K562 (cell line): ENCODE data around the gene ARL13B. TPM values are rescaled to one million over a fixed set of nuclear protein-coding genes. Genes with fewer than 3 reads are reported as not detected.

ENCODE experiments used
- ARID3B ChIP-seq: fragments of 250-450 bp; sonication (Bioruptor Pico); IDR thresholded peaks from 2 replicates; pipeline ENCODE4 v1.4.0; 2020; ENCODE audit warnings: borderline replicate concordance
- HDAC1 ChIP-seq, 2 experiments: fragments of 450-650 bp; IDR thresholded peaks; 2 replicates each; pipeline ENCODE4 v1.6.1; 2016 to 2017; ENCODE audit warnings: inconsistent platforms in 1 of 2, mild to moderate bottlenecking in 1 of 2, moderate library complexity in 1 of 2
- HNRNPH1 ChIP-seq: fragments of 200-400 bp; formaldehyde crosslinking; optimal IDR thresholded peaks from 2 replicates; pipeline ENCODE3; 2017; ENCODE audit warnings: low read depth, mild to moderate bottlenecking, low read length, moderate library complexity
- KLF16 ChIP-seq: IDR thresholded peaks from 2 replicates; pipeline ENCODE4 v1.6.1; 2016; ENCODE audit warnings: antibody characterized with exemption
- PATZ1 ChIP-seq: fragments of 250-450 bp; sonication (Bioruptor Pico); IDR thresholded peaks from 2 replicates; pipeline ENCODE4 v1.5.0; 2020; ENCODE audit warnings: mild to moderate bottlenecking, borderline replicate concordance
- PTBP1 ChIP-seq: fragments of 200-400 bp; formaldehyde crosslinking; IDR thresholded peaks from 2 replicates; pipeline ENCODE4 v1.6.1; 2017; ENCODE audit warnings: low read depth, low read length
- SETDB1 ChIP-seq: IDR thresholded peaks from one replicate; pipeline ENCODE4 v1.6.1; 2012; ENCODE audit warnings: low read length, control low read depth, inconsistent platforms
- SMARCC2 ChIP-seq: fragments of 450-650 bp; IDR thresholded peaks from 2 replicates; pipeline ENCODE4 v1.6.1; 2017; ENCODE audit warnings: antibody characterized with exemption, moderate library complexity, mild to moderate bottlenecking, low read depth
- STAT5B ChIP-seq: fragments of 250-450 bp; sonication (Bioruptor Pico); IDR thresholded peaks from 2 replicates; pipeline ENCODE4 v1.8.0; 2021; ENCODE audit warnings: mild to moderate bottlenecking, inconsistent platforms
- YY1 ChIP-seq, 3 experiments: IDR thresholded peaks; 2 replicates each; pipeline ENCODE4 v1.6.1; 2011; ENCODE audit warnings: low read length in 2 of 3, mild to moderate bottlenecking in 2 of 3, moderate library complexity in 2 of 3, borderline replicate concordance in 1 of 3, control low read depth in 1 of 3, low read depth in 1 of 3; ENCODE audit not compliant: insufficient read depth in 3 of 3, insufficient replicate concordance in 2 of 3, control insufficient read depth in 1 of 3, insufficient read length in 1 of 3; ENCODE audit errors: extremely low read depth in 1 of 3
- ZNF77 ChIP-seq: fragments of 250-450 bp; sonication (Bioruptor Pico); IDR thresholded peaks from 2 replicates; pipeline ENCODE4 v1.5.0; 2020
- polyA plus RNA-seq, 8 experiments: library from polyadenylated mRNA; depleted of rRNA in 4 of 8; stranded (reverse) in 5 of 8; unstranded in 3 of 8; fragments of >200 nt; fragmentation: Nextera tagmentation in 2 of 8; fragmentation: Illumina TruSeq in 1 of 8; extraction: Ambion mirVana in 2 of 8; extraction: Trizol in 1 of 8; gene quantifications; 2 replicates each; pipeline versions ENCODE4 v1.2.1 to v1.2.3, GENCODE V29; 2011 to 2014; ENCODE audit warnings: inconsistent platforms in 1 of 8, missing spikeins in 1 of 8
- total RNA-seq, 7 experiments: library from RNA; depleted of rRNA in 6 of 7; stranded (reverse); fragments of >200 nt in 6 of 7; fragmentation: Illumina TruSeq in 2 of 7; extraction: Trizol in 2 of 7; gene quantifications; 2 replicates each; pipeline versions ENCODE4 v1.2.1 to v1.2.3, GENCODE V29; 2011 to 2021; ENCODE audit warnings: low replicate concordance in 1 of 7
- TF ChIP-seq, protein P1 (sequence below): sonication (generic); formaldehyde crosslinking; IDR thresholded peaks from 2 replicates; pipeline ENCODE4 v1.8.1; 2023; ENCODE audit warnings: mild to moderate bottlenecking, missing genetic modification reagents
- TF ChIP-seq, protein P2 (sequence below): sonication (generic); formaldehyde crosslinking; IDR thresholded peaks from 2 replicates; pipeline ENCODE4 v1.8.0; 2023; ENCODE audit warnings: missing genetic modification reagents, mild to moderate bottlenecking, borderline replicate concordance

ARL13B gene
- total and polyA plus RNA-seq, 9 of the 15 experiments (the other 6 are each of a cell fraction or from before 2014, with no cell fraction given) = 4.1 to 16.9 (median 12.2) TPM

DNA sequence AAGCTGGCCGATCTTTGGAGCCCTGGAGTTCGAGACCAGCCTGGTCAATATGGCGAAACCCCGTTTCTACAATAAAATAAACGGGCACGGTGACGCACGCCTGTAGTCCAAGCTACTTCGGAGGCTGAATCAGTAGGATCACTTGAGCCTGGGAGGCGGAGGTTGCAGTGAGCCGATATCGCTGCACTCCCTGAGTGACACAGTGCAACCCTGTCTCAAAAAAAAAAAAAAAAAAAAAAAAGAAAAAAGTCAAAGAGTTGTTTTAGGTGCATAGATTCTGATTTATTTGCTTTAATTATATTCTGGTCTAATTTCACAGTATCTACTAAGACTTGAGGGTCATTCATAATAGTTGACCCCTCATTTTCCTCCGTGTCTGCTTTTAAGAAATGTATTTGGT lies 1.7 kb downstream of the ARL13B start (continued):
- TF ChIP-seq HNRNPH1 = no peak
- no peak for TF ChIP-seq PTBP1
- no peak for TF ChIP-seq ARID3B (CRISPR knock-in tag)
- TF ChIP-seq, protein P1, sequence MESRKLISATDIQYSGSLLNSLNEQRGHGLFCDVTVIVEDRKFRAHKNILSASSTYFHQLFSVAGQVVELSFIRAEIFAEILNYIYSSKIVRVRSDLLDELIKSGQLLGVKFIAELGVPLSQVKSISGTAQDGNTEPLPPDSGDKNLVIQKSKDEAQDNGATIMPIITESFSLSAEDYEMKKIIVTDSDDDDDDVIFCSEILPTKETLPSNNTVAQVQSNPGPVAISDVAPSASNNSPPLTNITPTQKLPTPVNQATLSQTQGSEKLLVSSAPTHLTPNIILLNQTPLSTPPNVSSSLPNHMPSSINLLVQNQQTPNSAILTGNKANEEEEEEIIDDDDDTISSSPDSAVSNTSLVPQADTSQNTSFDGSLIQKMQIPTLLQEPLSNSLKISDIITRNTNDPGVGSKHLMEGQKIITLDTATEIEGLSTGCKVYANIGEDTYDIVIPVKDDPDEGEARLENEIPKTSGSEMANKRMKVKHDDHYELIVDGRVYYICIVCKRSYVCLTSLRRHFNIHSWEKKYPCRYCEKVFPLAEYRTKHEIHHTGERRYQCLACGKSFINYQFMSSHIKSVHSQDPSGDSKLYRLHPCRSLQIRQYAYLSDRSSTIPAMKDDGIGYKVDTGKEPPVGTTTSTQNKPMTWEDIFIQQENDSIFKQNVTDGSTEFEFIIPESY (CRISPR knock-in tag) = no peak
- peak in 1 of 3 experiments; percentile 74 for TF ChIP-seq YY1 (IDR thresholded peaks at IDR 0.05; ENCODE audit: borderline replicate concordance in 1 of 3, control insufficient read depth in 1 of 3, extremely low read depth in 1 of 3, insufficient read depth in 3 of 3, insufficient read length in 1 of 3, insufficient replicate concordance in 2 of 3, low read depth in 1 of 3, low read length in 2 of 3)
- no peak for TF ChIP-seq PATZ1 (CRISPR knock-in tag)
- TF ChIP-seq SETDB1 = no peak
- TF ChIP-seq KLF16 = no peak
- TF ChIP-seq HDAC1 (IDR thresholded peaks at IDR 0.05) = no peak
- no peak for TF ChIP-seq STAT5B (CRISPR knock-in tag)
- TF ChIP-seq, protein P2, sequence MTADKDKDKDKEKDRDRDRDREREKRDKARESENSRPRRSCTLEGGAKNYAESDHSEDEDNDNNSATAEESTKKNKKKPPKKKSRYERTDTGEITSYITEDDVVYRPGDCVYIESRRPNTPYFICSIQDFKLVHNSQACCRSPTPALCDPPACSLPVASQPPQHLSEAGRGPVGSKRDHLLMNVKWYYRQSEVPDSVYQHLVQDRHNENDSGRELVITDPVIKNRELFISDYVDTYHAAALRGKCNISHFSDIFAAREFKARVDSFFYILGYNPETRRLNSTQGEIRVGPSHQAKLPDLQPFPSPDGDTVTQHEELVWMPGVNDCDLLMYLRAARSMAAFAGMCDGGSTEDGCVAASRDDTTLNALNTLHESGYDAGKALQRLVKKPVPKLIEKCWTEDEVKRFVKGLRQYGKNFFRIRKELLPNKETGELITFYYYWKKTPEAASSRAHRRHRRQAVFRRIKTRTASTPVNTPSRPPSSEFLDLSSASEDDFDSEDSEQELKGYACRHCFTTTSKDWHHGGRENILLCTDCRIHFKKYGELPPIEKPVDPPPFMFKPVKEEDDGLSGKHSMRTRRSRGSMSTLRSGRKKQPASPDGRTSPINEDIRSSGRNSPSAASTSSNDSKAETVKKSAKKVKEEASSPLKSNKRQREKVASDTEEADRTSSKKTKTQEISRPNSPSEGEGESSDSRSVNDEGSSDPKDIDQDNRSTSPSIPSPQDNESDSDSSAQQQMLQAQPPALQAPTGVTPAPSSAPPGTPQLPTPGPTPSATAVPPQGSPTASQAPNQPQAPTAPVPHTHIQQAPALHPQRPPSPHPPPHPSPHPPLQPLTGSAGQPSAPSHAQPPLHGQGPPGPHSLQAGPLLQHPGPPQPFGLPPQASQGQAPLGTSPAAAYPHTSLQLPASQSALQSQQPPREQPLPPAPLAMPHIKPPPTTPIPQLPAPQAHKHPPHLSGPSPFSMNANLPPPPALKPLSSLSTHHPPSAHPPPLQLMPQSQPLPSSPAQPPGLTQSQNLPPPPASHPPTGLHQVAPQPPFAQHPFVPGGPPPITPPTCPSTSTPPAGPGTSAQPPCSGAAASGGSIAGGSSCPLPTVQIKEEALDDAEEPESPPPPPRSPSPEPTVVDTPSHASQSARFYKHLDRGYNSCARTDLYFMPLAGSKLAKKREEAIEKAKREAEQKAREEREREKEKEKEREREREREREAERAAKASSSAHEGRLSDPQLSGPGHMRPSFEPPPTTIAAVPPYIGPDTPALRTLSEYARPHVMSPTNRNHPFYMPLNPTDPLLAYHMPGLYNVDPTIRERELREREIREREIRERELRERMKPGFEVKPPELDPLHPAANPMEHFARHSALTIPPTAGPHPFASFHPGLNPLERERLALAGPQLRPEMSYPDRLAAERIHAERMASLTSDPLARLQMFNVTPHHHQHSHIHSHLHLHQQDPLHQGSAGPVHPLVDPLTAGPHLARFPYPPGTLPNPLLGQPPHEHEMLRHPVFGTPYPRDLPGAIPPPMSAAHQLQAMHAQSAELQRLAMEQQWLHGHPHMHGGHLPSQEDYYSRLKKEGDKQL (CRISPR knock-in tag) = no peak
- no peak for TF ChIP-seq ZNF77
- TF ChIP-seq SMARCC2 = no peak
